ENCODE data around the gene STH.

The STH gene

DNA sequence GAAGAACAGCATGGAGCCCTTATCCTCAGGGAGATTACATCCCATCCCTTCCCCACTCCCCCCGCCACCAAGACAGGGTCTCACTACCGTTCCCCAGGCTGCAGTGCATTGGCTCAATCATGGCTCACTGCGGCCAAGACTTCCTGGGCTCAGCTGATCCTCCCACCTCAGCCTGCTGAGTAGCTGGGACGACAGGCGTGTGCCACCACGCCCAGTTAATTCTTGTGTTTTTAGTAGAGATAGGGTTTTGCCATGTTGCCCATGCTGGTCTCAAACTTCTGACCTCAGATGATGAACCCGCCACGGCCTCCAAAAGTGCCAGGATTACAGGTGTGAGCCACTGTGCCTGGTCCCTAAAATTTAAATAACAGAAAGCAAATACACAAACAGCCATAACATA is 48.8 kb downstream of the STH start:
- no peaks in the 10 kb centered on the region for H3K4me1 ChIP-seq (ENCODE audit: low read length)
- H3K9me3 ChIP-seq (replicated peaks; ENCODE audit: insufficient read depth, low read length): no peaks in the 10 kb centered on the region
- H2AFZ ChIP-seq (ENCODE audit: low read length): no peak overlapping the region
- 0 out of 2 replicates have a peak, but pooled peaks cover 6% of the 10 kb centered on the region for H3K79me2 ChIP-seq (ENCODE audit: low read length)
- no peak overlapping the region for H3K4me2 ChIP-seq (ENCODE audit: low read depth, low read length)
- no peak for TF ChIP-seq EZH2 (optimal IDR thresholded peaks at IDR 0.05; ENCODE audit: low read depth, low read length)
- TF ChIP-seq, protein P1, sequence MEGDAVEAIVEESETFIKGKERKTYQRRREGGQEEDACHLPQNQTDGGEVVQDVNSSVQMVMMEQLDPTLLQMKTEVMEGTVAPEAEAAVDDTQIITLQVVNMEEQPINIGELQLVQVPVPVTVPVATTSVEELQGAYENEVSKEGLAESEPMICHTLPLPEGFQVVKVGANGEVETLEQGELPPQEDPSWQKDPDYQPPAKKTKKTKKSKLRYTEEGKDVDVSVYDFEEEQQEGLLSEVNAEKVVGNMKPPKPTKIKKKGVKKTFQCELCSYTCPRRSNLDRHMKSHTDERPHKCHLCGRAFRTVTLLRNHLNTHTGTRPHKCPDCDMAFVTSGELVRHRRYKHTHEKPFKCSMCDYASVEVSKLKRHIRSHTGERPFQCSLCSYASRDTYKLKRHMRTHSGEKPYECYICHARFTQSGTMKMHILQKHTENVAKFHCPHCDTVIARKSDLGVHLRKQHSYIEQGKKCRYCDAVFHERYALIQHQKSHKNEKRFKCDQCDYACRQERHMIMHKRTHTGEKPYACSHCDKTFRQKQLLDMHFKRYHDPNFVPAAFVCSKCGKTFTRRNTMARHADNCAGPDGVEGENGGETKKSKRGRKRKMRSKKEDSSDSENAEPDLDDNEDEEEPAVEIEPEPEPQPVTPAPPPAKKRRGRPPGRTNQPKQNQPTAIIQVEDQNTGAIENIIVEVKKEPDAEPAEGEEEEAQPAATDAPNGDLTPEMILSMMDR (IDR thresholded peaks at IDR 0.05; ENCODE audit: low read length): no peak
- no peak for TF ChIP-seq EZH2phosphoT487 (IDR thresholded peaks at IDR 0.05; ENCODE audit: low read length)
- no peak overlapping the region for H3K9ac ChIP-seq (ENCODE audit: low read length)
- no peaks in the 10 kb centered on the region for H3K9me2 ChIP-seq (replicated peaks; ENCODE audit: insufficient read depth, low read length)
- no peaks in the 10 kb centered on the region for H3F3A ChIP-seq (ENCODE audit: insufficient read depth, low read length)
- H3K36me3 ChIP-seq (replicated peaks; ENCODE audit: insufficient read depth, low read length): 0 out of 2 replicates have a peak, but pooled peaks cover 4% of the 10 kb centered on the region
- no peaks in the 10 kb centered on the region for H3K27me3 ChIP-seq (replicated peaks; ENCODE audit: insufficient read depth, low read length)
- DNase-seq: no peak
- no peak overlapping the region for H3K4me3 ChIP-seq (ENCODE audit: low read length)
- H4K20me1 ChIP-seq (ENCODE audit: insufficient read depth, low read length): no peaks in the 10 kb centered on the region
- H3K27ac ChIP-seq (ENCODE audit: low read length): no peak overlapping the region
